Lower lobe of right lung (tissue), 2 donors: ENCODE measurements around the gene ABCD4. TPM values are rescaled to one million over a fixed set of nuclear protein-coding genes. Genes with fewer than 3 reads are reported as not detected.

Experiments
- ATAC-seq, 2 donors: fragments of 200-7000 bp; cut with Tn5 transposase; one replicate each; pipeline ENCODE4 v1.9.1; 2020 to 2022; ENCODE audit warnings: mild to moderate bottlenecking in 2 of 2, moderate library complexity in 2 of 2
- DNase-seq: peaks from one replicate; pipeline ENCODE4 v3.0.0-alpha.2; 2020
- H3K27ac ChIP-seq: fragments of 200-600 bp; one replicate; pipeline ENCODE4 v1.8.0; 2022
- H3K27me3 ChIP-seq: fragments of 200-600 bp; one replicate; pipeline ENCODE4 v1.8.0; 2022; ENCODE audit warnings: low read depth
- H3K36me3 ChIP-seq: fragments of 200-600 bp; one replicate; pipeline ENCODE4 v1.8.0; 2022; ENCODE audit warnings: mild to moderate bottlenecking
- H3K4me1 ChIP-seq: fragments of 200-600 bp; one replicate; pipeline ENCODE4 v1.8.0; 2022
- H3K4me3 ChIP-seq: fragments of 200-600 bp; one replicate; pipeline ENCODE4 v1.8.0; 2022; ENCODE audit warnings: mild to moderate bottlenecking
- H3K9me3 ChIP-seq: fragments of 200-600 bp; one replicate; pipeline ENCODE4 v1.8.0; 2022
- intact Hi-C: fragments of 100-400 bp; cut with DNase I; formaldehyde crosslinking; loops from one replicate; pipeline ENCODE4 v1.11.0; 2022
- long read RNA-seq: library from polyadenylated mRNA; unstranded; transcript quantifications from one replicate; pipeline ENCODE4 v2.0.0, GENCODE V29; 2021
- total RNA-seq: library from RNA; stranded (reverse); fragmentation: NEBNext Ultra II Directional; extraction: Animal tissue kit (Norgen Biotek cat#: 25700); gene quantifications from one replicate; pipeline ENCODE4 v1.2.1, GENCODE V29; 2021
- TF ChIP-seq, protein P1 (sequence below): fragments of 200-600 bp; IDR thresholded peaks from one replicate; pipeline ENCODE4 v1.8.0; 2022; ENCODE audit warnings: antibody characterized with exemption, mild to moderate bottlenecking
- donor health status: DM: no; HTN: yes; CAD: no; lungs with severe emphysema.

The ABCD4 gene
- 53.3 TPM for total RNA-seq
- long read RNA-seq, transcript ABCD4-218 (18 exons, 1,842 nt), result minor isoform, 6 of 66 reads
- long read RNA-seq, transcript ABCD4-201 (19 exons, 3,003 nt), result major isoform, 9 of 66 reads
- long read RNA-seq, partial matches to known transcripts, result 20 of 66 reads
- long read RNA-seq, other reads (novel, unspliced or antisense), result 27 of 66 reads

GRCh38 chr14:74302634-74303569 is at the start of gene ABCD4:
Gene ABCD4 (minus strand): TSS chr14:74302934. CDS start chr14:74302912, 22 bp downstream.
- Histone ChIP-seq H3K9me3 (no peaks in the 10 kb centered on the region), H3K27ac (peak within 1 kb of the TSS; percentile 84)
- intact Hi-C loops, result no loop called here

DNA sequence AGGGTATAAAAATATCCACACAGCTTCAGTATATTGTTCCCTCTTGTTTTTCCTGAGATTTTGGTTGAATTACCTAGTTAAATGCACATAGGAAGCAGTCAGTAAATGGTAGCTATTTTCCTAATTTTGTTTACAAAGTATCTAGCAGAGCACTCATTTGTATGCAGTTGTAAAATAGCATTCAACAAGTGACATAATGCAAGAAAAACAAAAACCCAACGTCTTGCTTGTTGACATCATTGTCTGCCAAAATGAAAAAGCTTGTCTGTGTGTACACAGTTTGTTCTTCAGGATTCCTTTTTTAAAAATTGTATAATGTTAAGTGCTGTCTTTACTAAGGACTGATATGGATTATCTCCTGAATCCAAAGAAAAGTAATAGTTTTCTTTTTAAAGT is 48.2 kb upstream of the ABCD4 start:
- intact Hi-C loops, result no loop called here
- no peak for ATAC-seq
- TF ChIP-seq, protein P1, sequence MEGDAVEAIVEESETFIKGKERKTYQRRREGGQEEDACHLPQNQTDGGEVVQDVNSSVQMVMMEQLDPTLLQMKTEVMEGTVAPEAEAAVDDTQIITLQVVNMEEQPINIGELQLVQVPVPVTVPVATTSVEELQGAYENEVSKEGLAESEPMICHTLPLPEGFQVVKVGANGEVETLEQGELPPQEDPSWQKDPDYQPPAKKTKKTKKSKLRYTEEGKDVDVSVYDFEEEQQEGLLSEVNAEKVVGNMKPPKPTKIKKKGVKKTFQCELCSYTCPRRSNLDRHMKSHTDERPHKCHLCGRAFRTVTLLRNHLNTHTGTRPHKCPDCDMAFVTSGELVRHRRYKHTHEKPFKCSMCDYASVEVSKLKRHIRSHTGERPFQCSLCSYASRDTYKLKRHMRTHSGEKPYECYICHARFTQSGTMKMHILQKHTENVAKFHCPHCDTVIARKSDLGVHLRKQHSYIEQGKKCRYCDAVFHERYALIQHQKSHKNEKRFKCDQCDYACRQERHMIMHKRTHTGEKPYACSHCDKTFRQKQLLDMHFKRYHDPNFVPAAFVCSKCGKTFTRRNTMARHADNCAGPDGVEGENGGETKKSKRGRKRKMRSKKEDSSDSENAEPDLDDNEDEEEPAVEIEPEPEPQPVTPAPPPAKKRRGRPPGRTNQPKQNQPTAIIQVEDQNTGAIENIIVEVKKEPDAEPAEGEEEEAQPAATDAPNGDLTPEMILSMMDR, result no peak
- Histone ChIP-seq H3K9me3 (no peaks in the 10 kb centered on the region), H3K27ac (no peak overlapping the region), H3K36me3 (no peaks in the 10 kb centered on the region), H3K4me1 (no peaks in the 10 kb centered on the region), H3K27me3 (peaks cover 4% of the 10 kb centered on the region), H3K4me3 (no peak overlapping the region)
- no peak for DNase-seq

More at GRCh38 chr14:74302634-74303569, at the start of gene ABCD4:
- Histone ChIP-seq H3K4me3 (peak within 1 kb of the TSS; percentile 86), H3K4me1 (peaks cover 18% of the 10 kb centered on the region), H3K27me3 (no peaks in the 10 kb centered on the region), H3K36me3 (peaks cover 15% of the 10 kb centered on the region)
- TF ChIP-seq, protein P1, result peak; percentile 56
- ATAC-seq, result peak; percentile 99
- DNase-seq, result peak; percentile 96

- DNase-seq (no peak), ATAC-seq (no peak)
- H3K9me3 ChIP-seq, result no peaks in the 10 kb centered on the region
- H3K27ac ChIP-seq, result no peak overlapping the region
- H3K36me3 ChIP-seq, result no peaks in the 10 kb centered on the region
- H3K4me3 ChIP-seq, result no peak overlapping the region
- TF ChIP-seq, protein P1, result no peak
- intact Hi-C loops, result no loop called here
- no peaks in the 10 kb centered on the region for H3K4me1 ChIP-seq
- H3K27me3 ChIP-seq, result peaks cover 4% of the 10 kb centered on the region
Measured at GRCh38 chr14:74350211-74350927, 47.6 kb upstream of the ABCD4 start.

DNA sequence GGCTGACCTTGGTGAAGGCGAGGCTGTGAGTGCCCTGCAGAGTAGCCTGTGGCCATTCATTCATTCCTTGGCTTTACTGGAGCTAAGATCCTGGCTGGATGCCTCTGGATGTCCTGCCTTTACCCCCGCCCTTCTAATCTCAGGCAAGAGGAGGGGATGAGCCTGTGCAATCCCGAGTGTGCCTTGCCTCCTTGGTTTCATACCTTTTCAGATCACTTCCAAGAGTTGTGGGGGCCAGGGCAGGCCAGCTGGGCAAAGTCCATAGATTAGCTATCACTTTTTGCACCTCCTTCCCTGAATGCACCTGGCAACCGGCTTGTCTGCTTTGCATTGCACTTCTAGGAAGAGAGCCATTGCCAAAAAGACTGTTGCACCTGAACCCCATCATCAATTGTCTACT is 47.0 kb upstream of the ABCD4 start:
- H3K4me1 ChIP-seq, result no peaks in the 10 kb centered on the region
- H3K36me3 ChIP-seq, result no peaks in the 10 kb centered on the region
- peaks cover 4% of the 10 kb centered on the region for H3K27me3 ChIP-seq
- no peak overlapping the region for H3K4me3 ChIP-seq
- ATAC-seq (no peak), DNase-seq (no peak)
- TF ChIP-seq, protein P1, result no peak
- intact Hi-C loops, result no loop called here
- no peak overlapping the region for H3K27ac ChIP-seq
- H3K9me3 ChIP-seq, result no peaks in the 10 kb centered on the region

GRCh38 chr14:74348735-74349463 is 46.2 kb upstream of the ABCD4 start:
- Histone ChIP-seq H3K9me3 (no peaks in the 10 kb centered on the region), H3K36me3 (no peaks in the 10 kb centered on the region), H3K4me3 (no peak overlapping the region), H3K27ac (no peak overlapping the region), H3K4me1 (no peaks in the 10 kb centered on the region), H3K27me3 (peaks cover 4% of the 10 kb centered on the region)
- TF ChIP-seq, protein P1, result no peak
- DNase-seq, result no peak
- ATAC-seq, result peak in 1 of 2 donors; percentile 30
- intact Hi-C loops, result no loop called here
